M059J (cell line): ENCODE measurements around the gene D2HGDH. TPM values are rescaled to one million over a fixed set of nuclear protein-coding genes. Genes with fewer than 3 reads are reported as not detected.

Source experiments
- DNase-seq: peaks from one replicate; pipeline ENCODE4 v3.0.0-alpha.2; 2012; ENCODE audit warnings: low read depth
- total RNA-seq: library from RNA; depleted of rRNA; stranded (reverse); fragments of >200 nt; shearing (Covaris generic); gene quantifications from 2 replicates; pipeline ENCODE4 v1.2.3, GENCODE V29; 2014; rRNA removed

D2HGDH gene
- total RNA-seq: 3.5 and 6.1 TPM in 2 replicates

- peak; percentile 64 for DNase-seq
Measured at GRCh38 chr2:241734467-241735208, at the start of gene D2HGDH. Gene D2HGDH (plus strand): TSS chr2:241734630. CDS start chr2:241735225, 595 bp downstream.

GRCh38 chr2:241686324-241686649, 48.1 kb upstream of the D2HGDH start:
- no peak for DNase-seq

GRCh38 chr2:241686650-241687425, 47.6 kb upstream of the D2HGDH start, which contains the start of gene DTYMK:
Gene DTYMK (minus strand): TSS chr2:241686815. CDS start chr2:241686783, 32 bp downstream.
- peak; percentile 92 for DNase-seq

GRCh38 chr2:241689306-241689705, 45.1 kb upstream of the D2HGDH start:
- no peak for DNase-seq

GRCh38 chr2:241690202-241690717, 44.2 kb upstream of the D2HGDH start:
- no peak for DNase-seq

GRCh38 chr2:241692448-241692847, 42.0 kb upstream of the D2HGDH start:
- DNase-seq: peak; percentile 48

GRCh38 chr2:241695651-241696050, 38.8 kb upstream of the D2HGDH start:
- DNase-seq: no peak

- DNase-seq: no peak
Measured at GRCh38 chr2:241701149-241701398, 33.4 kb upstream of the D2HGDH start.

- peak; percentile 82 for DNase-seq
Measured at GRCh38 chr2:241701399-241702154, 32.9 kb upstream of the D2HGDH start, which contains the start of gene ING5. Gene ING5 (plus strand): TSS chr2:241702039. CDS start chr2:241702066, 27 bp downstream.

- DNase-seq: peak; percentile 69
Measured at GRCh38 chr2:241702155-241703031, 32.0 kb upstream of the D2HGDH start.

- DNase-seq: peak; percentile 7
Measured at GRCh38 chr2:241703032-241703604, 31.3 kb upstream of the D2HGDH start.

- no peak for DNase-seq
Measured at GRCh38 chr2:241706537-241706936, 27.9 kb upstream of the D2HGDH start.

- DNase-seq: no peak
Measured at GRCh38 chr2:241708879-241709278, 25.6 kb upstream of the D2HGDH start.

GRCh38 chr2:241719093-241719492, 15.3 kb upstream of the D2HGDH start:
- no peak for DNase-seq

GRCh38 chr2:241720099-241720498, 14.3 kb upstream of the D2HGDH start:
- DNase-seq: no peak

- DNase-seq: no peak
Measured at GRCh38 chr2:241720560-241720959, 13.9 kb upstream of the D2HGDH start.

- DNase-seq: no peak
Measured at GRCh38 chr2:241721852-241722251, 12.6 kb upstream of the D2HGDH start.

GRCh38 chr2:241722896-241723454, 11.5 kb upstream of the D2HGDH start:
- DNase-seq: no peak

GRCh38 chr2:241724259-241724974, 10.0 kb upstream of the D2HGDH start:
- DNase-seq: no peak
